NCI-H1105 treated with DMSO at 0.1 percent for 48 hours (cell line): Measurements from ENCODE around the gene VWA1.
"Not testable (repeated sequence)": the region's sequence is repeated elsewhere in the genome, so short reads cannot be mapped to it uniquely, and the experiment has no call there.

Experiments
- DNase-seq: peaks from one replicate; lab custom pipeline; 2025; lab: John Stamatoyannopoulos, UW

The VWA1 gene

GRCh38 chr1:1435106-1435903 lies at the start of gene VWA1:
VWA1 (plus strand) TSS chr1:1435690; CDS start chr1:1435749, 59 bp downstream.
- peak; percentile 52 for DNase-seq

GRCh38 chr1:1385931-1386330 lies 49.6 kb upstream of the VWA1 start:
- no peak for DNase-seq

GRCh38 chr1:1387098-1388077 lies 48.1 kb upstream of the VWA1 start:
- no peak for DNase-seq

GRCh38 chr1:1388078-1388472 lies 47.4 kb upstream of the VWA1 start:
- no peak for DNase-seq

GRCh38 chr1:1390675-1391074 lies 44.8 kb upstream of the VWA1 start:
- DNase-seq = no peak

GRCh38 chr1:1391225-1391624 lies 44.3 kb upstream of the VWA1 start:
- no peak for DNase-seq

GRCh38 chr1:1393014-1393413 lies 42.5 kb upstream of the VWA1 start:
- DNase-seq = no peak

- no peak for DNase-seq
These were observed 42.1 kb upstream of the VWA1 start for GRCh38 chr1:1393428-1393827.

GRCh38 chr1:1394116-1394515 lies 41.4 kb upstream of the VWA1 start:
- DNase-seq = no peak

- DNase-seq = no peak
These were observed 40.3 kb upstream of the VWA1 start for GRCh38 chr1:1395166-1395565.

- DNase-seq = no peak
These were observed 37.5 kb upstream of the VWA1 start for GRCh38 chr1:1397839-1398523.

- DNase-seq = no peak
These were observed 36.8 kb upstream of the VWA1 start for GRCh38 chr1:1398677-1399186.

GRCh38 chr1:1399187-1399871 lies 36.2 kb upstream of the VWA1 start, which contains the start of gene CCNL2:
CCNL2 (minus strand) TSS chr1:1399335; CDS start chr1:1399306, 29 bp downstream.
- peak; percentile 95 for DNase-seq

GRCh38 chr1:1399872-1400575 lies 35.5 kb upstream of the VWA1 start:
- no peak for DNase-seq

- DNase-seq = no peak
These were observed 34.7 kb upstream of the VWA1 start for GRCh38 chr1:1400576-1401456.

GRCh38 chr1:1401457-1402010 lies 34.0 kb upstream of the VWA1 start:
- DNase-seq = no peak

GRCh38 chr1:1402072-1402900 lies 33.2 kb upstream of the VWA1 start:
- peak; percentile 4 for DNase-seq

- DNase-seq = not testable (repeated sequence)
These were observed 32.5 kb upstream of the VWA1 start for GRCh38 chr1:1402901-1403392.
